ENCODE measurements around the gene UCHL5. TPM values are rescaled to one million over a fixed set of nuclear protein-coding genes. Genes with fewer than 3 reads are reported as not detected.
A peak's percentile ranks its signal among the peaks of the same experiment; 100 is the strongest.

UCHL5 gene
- total RNA-seq, 1 donor from 2014 or later = 36.4 TPM

- Mint-ChIP-seq H3K4me1 (peaks cover 5% of the 10 kb centered on the region), H3K9me3 (no peaks in the 10 kb centered on the region), H3K27ac (no peak overlapping the region), H3K36me3 (ENCODE audit: low read depth) (peaks cover 38% of the 10 kb centered on the region), H3K27me3 (no peaks in the 10 kb centered on the region), H3K4me3 (no peak overlapping the region)
- no peak for DNase-seq
- intact Hi-C loops (cut with micrococcal nuclease) = no loop called here
- CTCF ChIA-PET = interaction anchor here (0.8 to 1.1 kb wide), 2 partner anchors 16 to 72 kb away, joined by 4 read pairs; no protein-coding TSS in a partner anchor
- POLR2A ChIA-PET = no interaction called here
- TF ChIP-seq CTCF (IDR thresholded peaks at IDR 0.05) = no peak
- no peak for ATAC-seq (ENCODE audit: low read depth)
Measured at GRCh38 chr1:193087893-193088292, 28.7 kb upstream of the UCHL5 start.

- POLR2A ChIA-PET = no interaction called here
- H3K27ac Mint-ChIP-seq = no peak overlapping the region
- ATAC-seq (ENCODE audit: low read depth) = no peak
- CTCF ChIA-PET = no interaction called here
- peaks cover 48% of the 10 kb centered on the region for H3K36me3 Mint-ChIP-seq (ENCODE audit: low read depth)
- H3K27me3 Mint-ChIP-seq = no peaks in the 10 kb centered on the region
- no peak for DNase-seq
- no peak for TF ChIP-seq CTCF (IDR thresholded peaks at IDR 0.05)
- no peaks in the 10 kb centered on the region for H3K9me3 Mint-ChIP-seq
- intact Hi-C loops (cut with micrococcal nuclease) = no loop called here
- H3K4me1 Mint-ChIP-seq = peaks cover 5% of the 10 kb centered on the region
- H3K4me3 Mint-ChIP-seq = no peak overlapping the region
Measured at GRCh38 chr1:193086342-193086741, 27.2 kb upstream of the UCHL5 start.

- ChIA-PET POLR2A (interaction anchor here (0.6 kb wide), 1 partner anchor 38 kb away, joined by 3 read pairs; no protein-coding TSS in a partner anchor), CTCF (no interaction called here)
- Mint-ChIP-seq H3K4me3 (no peak overlapping the region), H3K27ac (no peak overlapping the region), H3K4me1 (peaks cover 5% of the 10 kb centered on the region), H3K36me3 (ENCODE audit: low read depth) (peaks cover 50% of the 10 kb centered on the region), H3K27me3 (no peaks in the 10 kb centered on the region), H3K9me3 (no peaks in the 10 kb centered on the region)
- no peak for TF ChIP-seq CTCF (IDR thresholded peaks at IDR 0.05)
- intact Hi-C loops (cut with micrococcal nuclease) = no loop called here
- no peak for DNase-seq
- ATAC-seq (ENCODE audit: low read depth) = no peak
Measured at GRCh38 chr1:193085263-193085662, 26.1 kb upstream of the UCHL5 start.

- ATAC-seq (ENCODE audit: low read depth) (peak; percentile 72), DNase-seq (no peak)
- ChIA-PET POLR2A (interaction anchor here (1.2 to 1.4 kb wide), 2 partner anchors 16 to 25 kb away, joined by 3 read pairs; partner anchors contain the start of gene UCHL5), CTCF (interaction anchor here (0.7 kb wide), 1 partner anchor 25 kb away, joined by 3 read pairs; the partner anchor contains the start of gene UCHL5)
- H3K27me3 Mint-ChIP-seq = no peaks in the 10 kb centered on the region
- no peak for TF ChIP-seq CTCF (IDR thresholded peaks at IDR 0.05)
- H3K36me3 Mint-ChIP-seq (ENCODE audit: low read depth) = peaks cover 58% of the 10 kb centered on the region
- intact Hi-C loops (cut with micrococcal nuclease) = loop anchor here (2.0 kb wide), 1 partner anchor 15 kb away; no protein-coding TSS in a partner anchor
- peaks cover 5% of the 10 kb centered on the region for H3K4me1 Mint-ChIP-seq
- H3K27ac Mint-ChIP-seq = no peak overlapping the region
- H3K4me3 Mint-ChIP-seq = no peak overlapping the region
- H3K9me3 Mint-ChIP-seq = no peaks in the 10 kb centered on the region
Measured at GRCh38 chr1:193083365-193084088, 24.4 kb upstream of the UCHL5 start.

- DNase-seq (no peak), ATAC-seq (ENCODE audit: low read depth) (no peak)
- peaks cover 5% of the 10 kb centered on the region for H3K4me1 Mint-ChIP-seq
- intact Hi-C loops (cut with micrococcal nuclease) = no loop called here
- no peak for TF ChIP-seq CTCF (IDR thresholded peaks at IDR 0.05)
- H3K27me3 Mint-ChIP-seq = no peaks in the 10 kb centered on the region
- no peak overlapping the region for H3K4me3 Mint-ChIP-seq
- peaks cover 63% of the 10 kb centered on the region for H3K36me3 Mint-ChIP-seq (ENCODE audit: low read depth)
- CTCF ChIA-PET = no interaction called here
- H3K9me3 Mint-ChIP-seq = no peaks in the 10 kb centered on the region
- no peak overlapping the region for H3K27ac Mint-ChIP-seq
- POLR2A ChIA-PET = no interaction called here
Measured at GRCh38 chr1:193079187-193079586, 20.0 kb upstream of the UCHL5 start.

Measured in activated B cell treated with CpG ODN at 0.5 μM for 24 hours (primary cell).